ENCODE results near the gene CPLX3.

The CPLX3 gene

DNA sequence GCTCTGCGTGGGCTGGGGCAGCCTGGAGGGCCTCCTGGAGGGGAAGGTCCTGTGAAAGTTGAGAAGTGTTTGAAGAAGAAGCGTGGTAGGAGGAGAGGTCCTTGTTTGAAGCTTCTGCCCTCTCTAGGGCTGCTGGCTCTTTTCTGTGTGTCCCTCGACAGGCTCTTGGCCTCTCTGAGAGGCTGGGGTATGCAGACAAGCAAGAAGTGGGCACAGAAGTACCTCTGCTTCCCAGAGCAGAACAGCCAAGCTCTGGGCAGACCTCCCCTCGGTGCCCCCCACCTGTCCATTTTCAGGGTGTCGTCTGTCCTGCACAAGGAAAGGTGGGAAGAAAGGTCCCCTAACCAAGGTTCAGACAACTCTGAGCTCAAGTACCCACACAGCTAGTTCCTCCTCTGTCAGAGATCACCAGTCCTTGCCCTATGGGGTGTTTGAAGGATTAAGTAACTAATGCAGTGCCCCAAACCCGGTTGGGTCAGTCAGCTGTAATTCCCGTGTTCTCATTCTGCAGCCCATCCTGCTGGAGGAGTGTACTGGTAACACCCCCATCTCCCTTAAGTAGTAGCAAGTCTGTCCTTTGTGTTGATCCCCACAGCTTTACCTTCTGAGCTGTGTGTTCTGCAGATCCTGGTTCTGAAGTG lies 38.3 kb upstream of the CPLX3 start:
- DNase-seq (ENCODE audit: low spot score): no peak

DNA sequence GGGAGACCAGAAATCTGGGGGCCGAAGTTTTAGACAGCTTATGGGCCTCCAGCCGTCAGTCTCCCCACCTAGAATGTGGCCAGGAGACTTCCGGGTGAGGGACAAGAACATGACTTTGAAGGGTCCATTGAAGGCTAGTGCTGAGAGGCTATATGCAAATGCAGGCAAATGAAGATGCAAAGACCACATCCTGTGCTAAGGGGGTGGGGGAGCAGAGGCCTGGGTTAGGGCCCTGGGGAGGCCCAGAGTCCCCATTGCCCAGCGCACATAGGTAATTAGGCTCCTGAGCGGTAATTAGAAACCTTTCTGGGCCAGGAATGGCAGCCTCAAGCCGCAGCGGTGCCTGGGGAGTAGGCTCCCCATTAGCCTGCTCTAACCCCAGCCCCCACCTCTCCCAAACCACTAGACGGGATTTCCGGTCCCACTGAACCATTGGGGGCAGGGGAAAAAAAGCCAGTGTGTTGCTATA lies 37.7 kb upstream of the CPLX3 start:
- no peak for DNase-seq (ENCODE audit: low spot score)

DNA sequence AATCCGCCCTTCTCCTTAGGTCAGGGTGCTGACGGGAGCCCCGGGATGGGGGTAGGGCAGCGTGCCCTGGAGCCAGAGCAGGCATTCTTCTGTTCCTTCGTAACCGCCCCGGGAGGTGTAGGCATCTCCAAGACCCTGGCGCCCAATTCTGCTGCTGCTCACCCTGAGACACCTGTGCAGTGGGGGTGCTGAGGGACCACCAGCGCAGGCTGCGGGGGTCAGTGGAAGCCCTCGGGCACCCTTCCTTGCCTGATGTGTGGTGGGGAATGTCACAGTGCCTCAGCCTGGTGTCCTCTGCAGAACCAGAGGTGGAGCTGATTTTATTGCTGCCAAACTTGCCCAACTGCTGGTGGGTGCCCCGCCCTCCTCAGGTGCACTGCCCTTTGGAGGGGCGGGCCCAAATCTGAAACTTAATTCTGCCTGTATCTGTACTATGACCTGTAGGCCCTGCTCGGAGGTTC lies 37.2 kb upstream of the CPLX3 start:
- DNase-seq (ENCODE audit: low spot score): no peak

DNA sequence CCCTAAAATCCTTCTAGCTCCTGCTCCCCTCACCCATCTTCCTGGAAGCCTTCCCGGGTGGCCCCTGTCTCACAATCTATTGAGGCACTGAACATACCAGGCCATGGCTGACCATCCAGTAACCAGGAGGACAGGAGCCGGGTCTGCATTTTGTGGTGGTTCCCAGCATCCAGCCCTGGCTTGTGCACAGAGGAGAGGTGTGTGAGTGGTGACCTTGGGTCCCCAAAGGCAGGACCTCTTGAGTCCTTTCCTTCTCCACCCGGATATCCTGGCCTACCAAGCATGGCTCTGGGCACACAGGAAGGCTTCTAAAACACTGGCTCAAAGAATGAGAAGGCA lies 36.7 kb upstream of the CPLX3 start:
- DNase-seq (ENCODE audit: low spot score): no peak

DNA sequence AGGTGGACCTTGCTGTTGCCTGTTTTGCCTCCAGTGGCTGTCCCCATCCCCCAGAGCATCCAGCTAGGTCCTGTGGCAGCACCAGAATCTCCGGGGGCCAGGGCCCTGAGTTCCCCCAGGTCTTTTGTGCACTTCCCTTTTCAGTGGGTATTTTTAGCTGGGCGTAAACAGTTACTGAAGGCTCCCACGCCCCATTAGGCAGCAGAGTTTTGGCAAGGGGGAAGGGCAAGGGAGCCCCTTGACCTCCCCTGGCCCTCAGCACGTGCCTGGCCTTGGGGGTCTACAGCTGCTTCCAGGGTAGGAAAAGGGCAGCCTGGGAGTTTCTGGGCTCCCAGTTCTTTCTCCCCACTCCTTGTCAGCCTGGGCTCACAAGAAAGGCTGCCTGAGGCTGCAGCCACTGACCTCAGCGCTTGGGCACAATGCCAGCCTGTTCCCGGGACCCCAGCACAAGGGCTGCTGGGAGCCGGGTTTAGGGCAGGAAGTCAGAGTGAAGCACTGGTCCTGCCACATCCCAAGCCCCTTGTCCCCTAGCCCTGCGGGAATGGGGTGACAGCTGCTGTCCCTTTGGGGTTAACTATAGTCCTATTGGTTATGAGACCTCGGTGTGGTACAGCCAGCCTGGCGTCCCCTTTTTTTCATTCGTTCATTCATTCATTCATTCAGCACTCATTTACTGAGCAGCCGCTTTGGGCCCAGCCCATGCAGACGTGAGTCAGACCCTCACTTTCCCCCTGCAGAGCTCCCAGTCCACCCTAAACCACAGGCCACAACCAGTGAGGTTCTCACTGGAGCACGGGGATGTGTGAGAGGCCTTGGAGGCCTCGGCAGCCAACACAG lies 36.1 kb upstream of the CPLX3 start:
- DNase-seq (ENCODE audit: low spot score): no peak

DNA sequence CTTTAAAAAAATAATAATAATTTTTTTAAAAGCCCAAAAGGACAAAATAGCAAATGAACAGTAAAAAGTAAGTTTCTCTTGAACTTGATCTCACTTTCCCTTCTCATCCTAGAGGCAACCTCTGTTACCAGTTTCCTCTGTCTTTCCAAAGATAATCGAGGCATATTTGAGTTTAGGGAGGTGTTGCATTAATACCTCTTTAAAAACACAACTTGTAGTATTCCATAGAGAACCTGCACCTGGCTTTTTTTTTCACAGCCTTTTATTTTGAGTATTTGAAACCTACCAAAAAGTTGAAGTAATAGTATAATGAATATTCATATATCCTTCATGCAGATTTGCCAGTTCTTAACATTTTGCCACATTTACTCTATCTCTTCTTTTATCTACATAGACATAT lies 35.4 kb upstream of the CPLX3 start:
- DNase-seq (ENCODE audit: low spot score): no peak

DNA sequence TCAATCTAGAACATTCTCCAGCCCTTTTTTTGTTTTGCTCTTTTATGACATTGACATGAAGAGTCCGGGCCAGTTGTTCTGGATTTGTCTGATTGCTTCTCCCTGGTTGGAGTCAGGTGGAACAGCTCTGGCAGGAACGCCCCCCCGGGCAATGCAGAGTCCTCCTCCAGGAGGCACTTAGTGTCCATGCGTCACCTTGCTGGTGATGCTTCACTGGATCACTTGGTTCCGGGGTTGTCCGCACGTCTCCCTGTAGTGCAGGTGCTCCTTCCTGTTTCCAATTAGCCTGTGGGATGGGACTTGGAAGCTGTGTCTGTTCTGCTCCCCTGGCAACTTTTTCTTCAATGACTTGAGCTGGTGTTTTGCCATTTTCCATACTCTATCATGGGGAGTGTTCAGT lies 34.8 kb upstream of the CPLX3 start:
- DNase-seq (ENCODE audit: low spot score): no peak

DNA sequence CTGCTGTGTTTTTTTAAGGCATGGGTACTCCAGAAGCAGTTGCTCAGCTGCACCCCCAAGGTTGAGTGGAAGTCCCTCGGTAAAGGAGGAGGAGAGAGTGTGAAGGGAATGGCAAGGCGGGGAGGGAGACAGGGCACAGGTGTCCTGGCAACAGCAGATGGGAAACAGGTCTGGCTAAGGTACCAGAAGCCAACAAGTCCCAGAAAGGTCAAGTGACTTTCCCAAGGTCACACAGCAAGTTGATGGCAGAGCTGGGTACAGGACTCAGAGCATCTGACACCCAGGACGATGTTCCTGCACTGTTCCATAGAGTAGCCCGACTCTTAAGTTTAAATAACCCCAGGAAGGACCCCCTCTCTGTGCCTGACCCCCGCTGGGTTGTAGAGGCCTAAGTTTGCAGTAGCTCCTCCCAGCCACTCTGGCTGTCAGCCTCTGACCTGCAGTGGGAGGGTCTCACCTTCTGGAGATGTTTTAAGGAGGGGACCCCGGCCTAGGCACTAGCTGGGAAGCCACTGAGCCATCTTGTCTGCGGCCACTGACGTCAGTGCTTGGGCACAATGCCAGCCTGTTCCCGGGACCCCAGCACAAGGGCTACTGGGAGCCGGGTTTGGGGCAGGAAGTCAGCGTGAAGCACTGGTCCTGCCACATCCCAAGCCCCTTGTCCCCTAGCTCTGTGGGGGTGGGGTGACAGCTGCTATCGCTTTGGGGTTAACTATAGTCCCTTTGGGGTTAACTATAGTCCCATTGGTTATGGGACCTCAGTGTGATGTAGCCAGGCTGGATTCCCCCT lies 34.0 kb upstream of the CPLX3 start:
- no peak for DNase-seq (ENCODE audit: low spot score)

DNA sequence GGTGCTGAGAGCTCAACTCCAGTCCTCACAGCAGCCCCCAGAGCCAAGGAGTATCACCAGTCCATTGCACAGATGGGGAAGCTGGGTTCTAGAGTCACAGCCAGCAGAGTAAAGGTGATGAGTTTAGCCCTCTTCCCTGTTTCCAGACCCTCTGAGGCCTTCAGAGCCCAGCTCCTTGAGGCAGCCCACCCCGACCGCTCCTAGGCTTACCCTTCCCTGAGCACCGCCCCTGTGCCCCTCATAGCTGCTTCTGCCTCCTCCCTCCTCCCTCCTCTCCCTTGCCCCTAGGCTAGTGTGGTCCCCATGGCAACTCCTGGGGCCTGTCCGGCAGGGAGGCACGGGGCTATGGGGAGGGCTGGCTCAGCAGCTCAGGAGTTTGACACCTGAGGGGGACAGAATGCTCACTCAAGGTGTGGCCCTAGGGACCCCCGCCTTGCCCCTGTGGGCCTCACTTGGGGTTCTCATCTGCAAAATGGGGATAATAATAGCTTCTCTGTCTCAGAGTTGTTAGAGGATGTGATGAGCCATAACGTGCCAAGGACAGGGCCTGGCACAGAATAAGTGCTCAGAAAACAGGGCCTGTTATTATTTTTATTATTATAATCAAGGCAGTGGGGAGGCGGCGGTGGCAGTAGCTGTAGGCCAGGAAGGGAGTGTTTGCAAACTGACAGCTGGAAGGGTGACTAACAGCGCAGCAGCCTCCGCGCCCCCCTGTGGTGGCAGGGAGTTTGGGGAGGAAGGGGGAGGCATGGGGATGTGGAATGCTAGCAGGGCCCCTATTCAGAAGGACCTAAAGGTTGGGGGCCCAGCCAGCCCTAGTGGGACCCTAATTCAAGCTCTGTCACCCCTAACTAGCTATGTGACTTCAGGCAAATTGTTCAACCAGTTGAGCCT lies 33.0 kb upstream of the CPLX3 start:
- DNase-seq (ENCODE audit: low spot score): no peak

DNA sequence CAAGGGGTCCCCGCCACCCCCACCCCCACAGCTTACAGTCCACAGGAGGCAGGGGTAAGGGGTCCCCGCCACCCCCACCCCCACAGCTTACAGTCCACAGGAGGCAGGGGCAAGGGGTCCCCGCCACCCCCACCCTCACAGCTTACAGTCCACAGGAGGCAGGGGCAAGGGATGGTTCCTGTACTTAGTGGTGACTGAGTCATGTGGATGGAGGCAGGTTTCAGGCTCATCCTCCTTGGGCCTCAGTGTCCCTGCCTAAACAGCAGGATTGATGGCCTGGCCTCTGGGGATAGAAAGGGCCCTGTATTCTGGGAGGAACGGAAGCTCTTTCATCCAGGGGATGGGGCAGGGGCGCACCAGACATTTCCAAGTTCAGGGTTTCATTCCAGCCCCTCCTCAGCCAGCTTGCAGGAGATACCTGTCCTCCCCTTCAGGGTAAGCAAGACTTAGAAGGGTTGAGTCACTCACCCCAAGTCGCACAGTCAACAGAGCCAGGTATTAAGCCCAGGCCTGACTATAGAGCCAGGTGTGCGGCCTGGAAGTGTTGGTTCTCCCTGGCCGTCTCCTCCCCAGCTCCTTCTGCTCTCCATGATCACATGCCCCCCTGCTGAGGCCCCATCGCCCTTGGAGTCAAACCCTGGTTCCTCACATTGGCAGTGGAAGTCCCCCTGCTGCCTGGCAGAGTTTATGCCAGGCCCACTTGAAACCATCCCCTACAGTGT lies 32.0 kb upstream of the CPLX3 start:
- no peak for DNase-seq (ENCODE audit: low spot score)

DNA sequence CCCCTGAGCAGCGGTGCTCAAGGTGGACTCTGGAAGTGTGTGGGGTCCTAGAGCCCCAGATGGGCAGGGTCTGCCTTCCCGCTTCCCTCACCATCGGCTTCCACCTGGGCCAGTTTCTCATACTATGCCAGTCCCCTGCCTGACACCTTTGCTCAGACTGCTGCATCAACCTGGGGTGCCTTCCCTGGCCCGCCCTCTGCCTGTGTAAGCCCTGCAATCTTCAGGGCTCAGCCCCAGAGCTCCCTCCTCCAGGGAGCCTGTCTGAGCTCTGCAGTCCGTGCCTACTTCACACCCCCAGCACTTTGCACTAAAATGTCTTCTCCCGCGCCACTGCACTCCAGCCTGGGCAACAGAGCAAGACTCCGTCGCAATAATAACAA lies 31.5 kb upstream of the CPLX3 start:
- DNase-seq (ENCODE audit: low spot score): no peak

DNA sequence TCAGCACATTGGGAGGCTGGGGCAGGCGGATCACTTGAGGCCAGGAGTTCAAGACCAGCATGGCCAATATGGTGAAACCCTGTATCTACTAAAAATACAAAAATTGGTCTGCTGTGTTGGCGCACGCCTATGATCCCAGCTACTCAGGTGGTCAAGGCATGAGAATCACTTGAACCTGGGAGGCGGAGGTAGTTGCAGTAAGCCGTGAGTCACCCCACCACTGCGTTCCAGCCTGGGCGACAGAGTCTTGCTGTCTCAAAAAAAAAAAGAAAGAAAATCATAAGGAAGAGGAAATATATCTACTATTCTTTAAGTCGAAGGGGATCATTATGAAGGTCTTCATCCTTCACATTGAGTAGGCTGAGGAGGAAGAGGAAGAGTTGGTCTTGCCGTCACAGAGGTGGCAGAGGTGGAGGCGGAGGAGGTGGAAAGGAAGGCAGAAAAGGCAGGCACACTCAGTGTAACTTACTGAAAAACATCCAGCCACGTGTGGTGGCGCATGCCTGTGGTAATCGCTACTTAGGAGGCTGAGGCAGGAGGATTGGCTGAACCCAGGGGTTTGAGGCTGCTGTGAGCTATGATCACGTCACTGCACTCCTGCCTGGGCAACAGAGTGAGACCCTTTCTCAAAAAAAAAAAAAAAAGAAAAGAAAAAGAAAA lies 30.3 kb upstream of the CPLX3 start:
- DNase-seq (ENCODE audit: low spot score): no peak

DNA sequence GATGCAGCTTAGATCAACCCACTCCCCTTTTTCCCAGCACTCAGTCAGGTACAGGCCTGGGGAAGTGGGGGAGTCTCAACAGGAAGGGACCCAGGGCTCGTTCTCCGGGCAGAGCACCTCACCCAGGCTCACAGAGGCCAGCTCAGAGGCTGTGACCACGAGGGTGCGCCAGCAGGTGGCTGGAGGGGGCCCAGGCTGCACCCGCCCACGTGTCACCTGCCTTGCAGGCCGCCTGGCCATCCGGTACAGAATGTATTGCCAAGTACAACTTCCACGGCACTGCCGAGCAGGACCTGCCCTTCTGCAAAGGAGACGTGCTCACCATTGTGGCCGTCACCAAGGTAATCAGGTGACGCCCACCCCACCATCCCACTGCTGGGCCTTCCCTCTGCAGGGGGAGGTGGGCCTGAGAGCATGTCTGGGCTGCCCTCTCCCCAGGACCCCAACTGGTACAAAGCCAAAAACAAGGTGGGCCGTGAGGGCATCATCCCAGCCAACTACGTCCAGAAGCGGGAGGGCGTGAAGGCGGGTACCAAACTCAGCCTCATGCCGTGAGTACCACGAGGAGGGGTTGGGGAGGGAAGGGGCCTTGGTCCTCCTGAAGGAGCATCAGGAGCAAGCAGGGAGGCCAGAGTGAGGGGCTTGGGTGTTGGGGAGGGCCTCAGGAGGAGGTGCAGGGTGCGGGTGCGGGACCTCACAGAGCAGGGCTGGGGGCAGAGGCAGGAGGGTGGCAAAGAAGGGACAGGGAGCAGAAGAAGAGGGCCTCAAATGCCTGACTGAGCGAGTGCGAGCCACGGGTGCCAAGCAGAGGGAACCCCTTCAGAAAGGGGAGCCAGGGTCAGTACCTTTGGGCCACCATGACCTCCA lies 27.8 kb upstream of the CPLX3 start:
- DNase-seq (ENCODE audit: low spot score): no peak

DNA sequence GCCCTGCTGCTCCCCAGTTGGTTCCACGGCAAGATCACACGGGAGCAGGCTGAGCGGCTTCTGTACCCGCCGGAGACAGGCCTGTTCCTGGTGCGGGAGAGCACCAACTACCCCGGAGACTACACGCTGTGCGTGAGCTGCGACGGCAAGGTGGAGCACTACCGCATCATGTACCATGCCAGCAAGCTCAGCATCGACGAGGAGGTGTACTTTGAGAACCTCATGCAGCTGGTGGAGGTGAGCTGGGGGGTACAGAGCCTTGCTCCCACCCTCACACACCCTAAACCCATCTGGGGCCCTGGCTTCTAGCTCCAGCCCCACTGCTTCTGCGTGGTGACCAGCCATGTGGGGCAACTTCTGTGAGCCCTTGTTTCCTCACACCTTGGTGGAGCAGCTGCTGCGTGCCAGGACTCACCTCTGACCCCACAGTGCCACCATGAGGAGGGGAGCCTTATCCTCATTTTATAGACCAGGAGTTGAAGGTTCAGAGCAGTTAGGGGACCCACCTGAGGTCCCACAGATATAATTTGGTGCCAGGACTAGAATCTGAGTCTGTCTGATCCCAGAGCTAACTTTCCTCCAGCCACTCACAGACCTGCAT lies 27.1 kb upstream of the CPLX3 start:
- no peak for DNase-seq (ENCODE audit: low spot score)

DNA sequence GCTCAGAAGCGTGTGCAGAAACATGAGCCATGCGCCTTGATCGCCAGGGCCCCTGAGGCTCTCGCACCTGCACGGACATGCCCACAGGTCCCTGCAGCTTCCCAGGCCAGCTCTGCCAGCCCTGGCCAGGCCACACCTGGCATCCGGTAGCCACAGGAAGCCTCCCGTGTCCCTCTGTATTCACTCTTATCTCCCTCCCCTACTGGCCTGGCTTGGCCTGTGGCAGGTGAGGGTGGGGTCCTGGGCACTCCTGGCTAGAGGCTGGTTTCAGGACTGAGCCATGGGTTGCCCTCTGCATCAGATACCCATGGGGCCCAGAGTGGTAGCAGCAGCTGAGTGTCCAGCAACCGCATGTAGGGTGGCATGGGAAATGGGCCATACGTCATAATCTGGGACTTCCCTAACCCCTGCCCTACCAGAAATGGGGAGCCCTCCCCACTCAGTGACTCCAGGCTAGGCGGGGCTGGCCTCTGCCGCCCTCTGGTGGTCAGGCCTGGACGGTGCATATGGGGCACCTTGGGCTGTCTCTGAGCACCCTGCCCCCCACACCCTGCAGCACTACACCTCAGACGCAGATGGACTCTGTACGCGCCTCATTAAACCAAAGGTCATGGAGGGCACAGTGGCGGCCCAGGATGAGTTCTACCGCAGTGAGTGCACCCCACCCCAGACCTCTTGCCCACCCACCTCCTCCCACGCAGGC lies 26.4 kb upstream of the CPLX3 start:
- peak; percentile 76 for DNase-seq (ENCODE audit: low spot score)

DNA sequence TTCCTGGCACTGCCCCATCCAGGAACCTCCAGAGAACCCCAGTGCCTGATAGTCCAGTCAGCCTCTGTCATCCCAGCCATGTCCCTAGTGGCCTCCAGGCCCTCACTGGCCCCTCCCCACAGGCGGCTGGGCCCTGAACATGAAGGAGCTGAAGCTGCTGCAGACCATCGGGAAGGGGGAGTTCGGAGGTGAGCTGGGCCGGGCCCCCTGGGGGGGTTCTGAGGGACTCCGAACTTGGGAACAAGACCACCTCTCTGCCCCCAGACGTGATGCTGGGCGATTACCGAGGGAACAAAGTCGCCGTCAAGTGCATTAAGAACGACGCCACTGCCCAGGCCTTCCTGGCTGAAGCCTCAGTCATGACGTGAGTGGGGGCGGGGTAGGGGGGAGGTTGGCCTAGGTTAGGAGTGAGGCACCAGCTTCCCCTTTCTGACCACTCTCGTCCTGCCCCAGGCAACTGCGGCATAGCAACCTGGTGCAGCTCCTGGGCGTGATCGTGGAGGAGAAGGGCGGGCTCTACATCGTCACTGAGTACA lies 25.8 kb upstream of the CPLX3 start:
- no peak for DNase-seq (ENCODE audit: low spot score)

DNA sequence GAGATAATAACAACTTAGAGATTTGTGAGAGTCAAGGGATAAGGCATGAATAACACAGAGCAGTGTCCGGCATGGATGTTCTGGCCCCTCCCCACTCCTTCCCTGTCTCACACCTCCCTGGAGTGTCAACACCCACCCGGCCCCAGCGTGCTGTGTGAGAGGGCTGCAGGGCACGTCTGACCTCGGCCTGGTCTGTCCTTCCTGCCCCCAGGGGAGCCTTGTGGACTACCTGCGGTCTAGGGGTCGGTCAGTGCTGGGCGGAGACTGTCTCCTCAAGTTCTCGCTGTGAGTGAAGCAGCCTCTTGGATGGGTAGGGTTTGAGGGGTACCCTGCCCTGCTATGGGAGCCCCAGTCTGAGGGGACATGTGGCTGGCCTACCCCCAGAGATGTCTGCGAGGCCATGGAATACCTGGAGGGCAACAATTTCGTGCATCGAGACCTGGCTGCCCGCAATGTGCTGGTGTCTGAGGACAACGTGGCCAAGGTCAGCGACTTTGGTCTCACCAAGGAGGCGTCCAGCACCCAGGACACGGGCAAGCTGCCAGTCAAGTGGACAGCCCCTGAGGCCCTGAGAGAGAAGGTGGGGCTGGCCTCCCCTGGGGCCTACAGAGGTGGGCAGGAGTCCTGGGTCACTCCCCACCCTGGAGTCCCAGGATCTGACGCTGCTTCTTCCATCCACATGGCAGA lies 25.0 kb upstream of the CPLX3 start:
- no peak for DNase-seq (ENCODE audit: low spot score)

DNA sequence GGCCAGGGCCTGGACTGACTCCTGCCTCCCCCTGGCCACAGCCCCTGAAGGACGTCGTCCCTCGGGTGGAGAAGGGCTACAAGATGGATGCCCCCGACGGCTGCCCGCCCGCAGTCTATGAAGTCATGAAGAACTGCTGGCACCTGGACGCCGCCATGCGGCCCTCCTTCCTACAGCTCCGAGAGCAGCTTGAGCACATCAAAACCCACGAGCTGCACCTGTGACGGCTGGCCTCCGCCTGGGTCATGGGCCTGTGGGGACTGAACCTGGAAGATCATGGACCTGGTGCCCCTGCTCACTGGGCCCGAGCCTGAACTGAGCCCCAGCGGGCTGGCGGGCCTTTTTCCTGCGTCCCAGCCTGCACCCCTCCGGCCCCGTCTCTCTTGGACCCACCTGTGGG lies 24.1 kb upstream of the CPLX3 start:
- DNase-seq (ENCODE audit: low spot score): no peak

All from RKO (cell line).